ENCODE measurements around the gene NCF2.
"Not testable (repeated sequence)": the region's sequence is repeated elsewhere in the genome, so short reads cannot be mapped to it uniquely, and the experiment has no call there.

The NCF2 gene, protein sequence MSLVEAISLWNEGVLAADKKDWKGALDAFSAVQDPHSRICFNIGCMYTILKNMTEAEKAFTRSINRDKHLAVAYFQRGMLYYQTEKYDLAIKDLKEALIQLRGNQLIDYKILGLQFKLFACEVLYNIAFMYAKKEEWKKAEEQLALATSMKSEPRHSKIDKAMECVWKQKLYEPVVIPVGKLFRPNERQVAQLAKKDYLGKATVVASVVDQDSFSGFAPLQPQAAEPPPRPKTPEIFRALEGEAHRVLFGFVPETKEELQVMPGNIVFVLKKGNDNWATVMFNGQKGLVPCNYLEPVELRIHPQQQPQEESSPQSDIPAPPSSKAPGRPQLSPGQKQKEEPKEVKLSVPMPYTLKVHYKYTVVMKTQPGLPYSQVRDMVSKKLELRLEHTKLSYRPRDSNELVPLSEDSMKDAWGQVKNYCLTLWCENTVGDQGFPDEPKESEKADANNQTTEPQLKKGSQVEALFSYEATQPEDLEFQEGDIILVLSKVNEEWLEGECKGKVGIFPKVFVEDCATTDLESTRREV

GRCh38 chr1:183590244-183591191 lies at the start of gene NCF2:
NCF2 (minus strand) TSS chr1:183590459; CDS start chr1:183590329, 130 bp downstream.
- peak; percentile 37 for DNase-seq (ENCODE audit: low spot score)

DNA sequence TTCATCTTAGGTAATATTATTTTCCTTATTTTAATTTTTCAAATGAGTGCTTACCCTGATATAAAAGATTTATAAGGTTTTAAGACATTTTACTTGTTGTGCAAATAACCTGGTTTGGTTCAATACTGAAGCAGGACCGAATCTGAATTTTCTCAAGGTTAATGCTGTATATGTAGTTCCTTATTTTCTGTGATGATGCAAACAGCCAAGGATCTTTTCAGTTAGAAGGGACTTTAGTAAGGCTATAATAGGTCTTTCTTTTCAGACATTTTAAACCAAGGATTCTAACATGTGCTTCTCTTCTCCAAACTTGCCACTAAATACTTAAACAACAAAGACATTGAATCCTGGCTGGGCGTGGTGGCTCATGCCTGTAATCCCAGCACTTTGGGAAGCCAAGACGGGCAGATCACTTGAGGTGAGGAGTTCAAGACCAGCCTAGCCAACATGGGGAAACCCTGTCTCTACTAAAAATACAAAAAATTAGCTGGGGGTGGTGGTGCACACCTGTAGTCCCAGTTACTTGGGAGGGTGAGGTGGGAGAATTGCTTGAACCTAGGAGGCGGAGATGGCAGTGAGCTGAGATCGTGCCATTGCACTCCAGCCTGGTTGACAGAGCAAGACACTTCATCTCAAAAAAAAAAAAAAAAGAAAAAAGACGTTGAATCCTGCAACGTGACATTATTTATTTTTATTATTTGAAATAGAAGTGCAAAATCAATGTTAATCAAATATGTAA lies 48.6 kb upstream of the NCF2 start:
- no peak for DNase-seq (ENCODE audit: low spot score)

- DNase-seq (ENCODE audit: low spot score): no peak
Observed at GRCh38 chr1:183636783-183637182, 46.5 kb upstream of the NCF2 start.

DNA sequence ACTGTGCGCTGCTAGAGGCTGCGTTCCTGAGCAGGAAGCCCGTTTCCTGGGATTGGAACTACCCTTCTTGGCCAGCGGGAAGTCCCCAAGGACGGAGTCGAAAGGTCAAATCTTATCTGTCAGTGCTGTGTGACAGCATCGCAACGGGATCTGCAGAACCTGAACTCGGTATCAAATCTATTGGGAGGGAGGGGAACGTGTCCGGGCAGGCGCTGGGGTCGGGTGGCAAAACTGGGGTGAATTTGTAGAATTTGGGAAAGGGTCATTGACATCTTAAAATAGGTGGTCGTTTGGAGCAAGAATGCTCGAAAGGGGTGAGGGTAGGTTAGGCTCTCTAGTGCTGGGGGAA lies 46.0 kb upstream of the NCF2 start:
- DNase-seq (ENCODE audit: low spot score): no peak

DNA sequence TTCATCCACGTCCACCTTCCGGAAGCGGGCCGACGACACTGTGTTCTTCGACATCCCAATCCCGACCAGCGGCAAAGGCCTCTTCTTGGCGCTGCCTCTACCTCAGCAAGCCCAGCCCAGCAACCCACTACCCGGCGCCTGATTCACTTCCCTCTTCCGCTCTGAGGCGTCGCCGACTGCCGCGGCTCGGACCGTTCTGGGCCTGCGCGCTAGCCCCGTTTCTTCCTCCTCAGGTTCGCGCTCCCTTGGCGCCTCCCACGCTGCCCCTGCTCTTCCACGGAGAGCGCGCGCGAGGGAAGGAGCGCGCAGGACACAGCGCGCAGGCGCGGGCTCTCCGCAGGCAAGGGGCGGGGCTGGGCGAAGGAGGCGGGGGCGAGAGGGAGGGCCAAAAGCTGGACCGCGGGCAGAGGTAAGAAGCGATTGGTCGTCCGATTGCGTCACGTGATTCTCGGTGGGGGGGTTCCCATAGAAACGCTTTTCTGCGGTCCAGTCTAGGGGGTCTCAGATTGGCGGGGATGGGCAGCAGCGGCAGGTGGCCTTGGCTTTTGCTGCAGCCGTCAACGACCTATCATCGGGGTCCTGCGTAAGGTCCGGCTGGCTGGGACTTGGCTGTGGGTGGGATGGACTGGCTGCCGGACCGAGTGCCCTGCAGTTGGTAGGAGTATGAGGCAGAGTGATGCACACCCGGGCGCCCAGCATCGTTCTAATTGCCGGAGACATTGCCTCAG lies 45.5 kb upstream of the NCF2 start, which contains the start of gene ARPC5:
TSS of gene ARPC5 (minus strand) at position 178 of the 728 bp plus-strand sequence. CDS start at position 54, 124 bp downstream.
- peak; percentile 97 for DNase-seq (ENCODE audit: low spot score)

GRCh38 chr1:183635099-183635605 lies 44.9 kb upstream of the NCF2 start:
- DNase-seq (ENCODE audit: low spot score): no peak

GRCh38 chr1:183634429-183635065 lies 44.3 kb upstream of the NCF2 start:
- DNase-seq (ENCODE audit: low spot score): no peak

DNA sequence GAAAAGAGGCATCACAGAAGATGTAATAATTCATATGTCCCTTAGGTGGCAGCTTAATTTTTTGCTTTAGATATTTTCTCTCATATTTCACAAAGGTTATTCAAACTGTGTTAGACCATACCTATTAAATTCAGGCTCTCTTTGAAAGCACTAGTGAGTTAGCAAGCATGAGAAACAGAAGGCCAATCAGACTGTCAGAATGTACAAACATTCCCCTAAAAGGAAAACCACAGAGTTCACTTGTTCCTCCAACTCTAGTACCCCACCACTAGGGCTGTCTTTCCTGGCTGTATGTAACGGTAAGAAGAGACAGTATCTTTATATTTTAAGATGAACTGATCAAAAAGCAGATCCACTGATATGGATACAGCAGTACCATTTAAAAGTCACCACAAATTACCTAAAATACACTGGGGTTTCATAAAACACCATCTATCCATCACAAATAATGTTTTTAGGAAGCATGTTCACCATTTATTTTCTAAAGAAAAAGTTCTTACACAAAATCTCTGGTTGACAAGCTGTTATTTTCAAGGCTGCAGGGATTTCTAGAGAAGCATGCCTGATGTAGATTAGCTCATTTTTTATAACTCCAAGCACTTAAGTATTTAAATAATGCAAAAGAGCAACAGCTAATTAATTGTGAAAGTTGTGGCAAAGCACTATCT lies 43.6 kb upstream of the NCF2 start:
- peak; percentile 59 for DNase-seq (ENCODE audit: low spot score)

GRCh38 chr1:183632964-183633363 lies 42.7 kb upstream of the NCF2 start:
- DNase-seq (ENCODE audit: low spot score): no peak

GRCh38 chr1:183632114-183632513 lies 41.9 kb upstream of the NCF2 start:
- no peak for DNase-seq (ENCODE audit: low spot score)

DNA sequence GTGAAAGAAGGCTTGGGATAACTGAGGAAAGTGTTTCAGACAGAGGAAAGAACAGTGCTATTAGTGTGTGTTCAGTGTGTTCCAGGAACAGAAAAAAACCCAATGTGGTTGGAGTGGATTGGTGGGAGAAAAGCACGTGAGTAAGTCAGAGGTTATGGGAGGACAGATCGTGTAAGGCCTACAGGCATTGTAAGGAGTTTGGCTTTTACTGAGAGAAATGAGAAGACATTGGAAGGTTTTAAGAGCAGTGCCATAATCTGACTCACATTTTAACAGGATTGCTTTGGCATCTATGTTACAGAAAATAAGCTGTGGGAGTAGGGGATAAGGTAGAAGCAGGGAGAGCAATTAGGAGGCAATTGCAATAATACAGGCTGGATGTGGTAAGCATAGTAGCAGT lies 40.5 kb upstream of the NCF2 start:
- DNase-seq (ENCODE audit: low spot score): no peak

DNA sequence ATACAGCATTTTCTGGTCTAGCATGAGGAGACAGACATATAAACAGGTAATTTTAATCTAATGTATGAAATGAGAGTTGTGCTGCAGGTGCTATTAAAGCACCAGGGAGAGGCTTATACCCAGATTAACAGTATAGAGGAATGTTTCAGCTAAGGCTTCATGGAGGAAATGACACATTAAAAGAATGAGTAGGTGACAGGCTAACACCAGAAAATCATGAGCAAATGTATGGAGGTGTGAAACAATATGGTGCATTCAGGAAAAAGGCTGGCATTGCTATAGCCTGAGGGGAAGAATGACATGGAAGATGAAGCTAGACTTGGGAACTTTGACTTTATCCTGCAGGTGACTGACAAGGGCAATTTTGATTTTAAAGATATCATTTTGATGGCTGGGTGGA lies 38.3 kb upstream of the NCF2 start:
- DNase-seq (ENCODE audit: low spot score): no peak

DNA sequence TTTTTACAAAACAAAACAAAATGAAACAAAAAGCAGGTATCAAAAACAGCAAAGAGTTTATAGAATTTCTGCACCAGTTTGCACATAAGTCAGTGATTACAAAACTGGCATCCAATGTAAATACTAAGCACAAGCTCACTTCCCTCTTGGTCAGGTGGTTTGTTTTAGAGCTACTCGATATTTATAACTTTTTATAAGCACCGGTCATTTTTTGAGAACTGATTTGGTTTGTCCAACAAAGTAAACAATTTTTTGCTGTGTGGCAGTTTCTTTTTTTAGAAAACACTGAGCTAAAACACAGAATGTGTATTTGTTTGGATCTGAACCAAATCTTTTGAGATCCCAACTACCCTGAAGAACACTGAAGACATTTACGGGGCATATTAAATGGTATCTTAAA lies 36.0 kb upstream of the NCF2 start:
- not testable (repeated sequence) for DNase-seq (ENCODE audit: low spot score)

GRCh38 chr1:183622884-183623785 lies 32.9 kb upstream of the NCF2 start:
- DNase-seq (ENCODE audit: low spot score): peak; percentile 78

GRCh38 chr1:183622013-183622412 lies 31.8 kb upstream of the NCF2 start:
- no peak for DNase-seq (ENCODE audit: low spot score)

GRCh38 chr1:183620311-183620710 lies 30.1 kb upstream of the NCF2 start:
- no peak for DNase-seq (ENCODE audit: low spot score)

- DNase-seq (ENCODE audit: low spot score): no peak
Observed at GRCh38 chr1:183619781-183620180, 29.5 kb upstream of the NCF2 start.

GRCh38 chr1:183618202-183618601 lies 27.9 kb upstream of the NCF2 start:
- DNase-seq (ENCODE audit: low spot score): not testable (repeated sequence)

DNA sequence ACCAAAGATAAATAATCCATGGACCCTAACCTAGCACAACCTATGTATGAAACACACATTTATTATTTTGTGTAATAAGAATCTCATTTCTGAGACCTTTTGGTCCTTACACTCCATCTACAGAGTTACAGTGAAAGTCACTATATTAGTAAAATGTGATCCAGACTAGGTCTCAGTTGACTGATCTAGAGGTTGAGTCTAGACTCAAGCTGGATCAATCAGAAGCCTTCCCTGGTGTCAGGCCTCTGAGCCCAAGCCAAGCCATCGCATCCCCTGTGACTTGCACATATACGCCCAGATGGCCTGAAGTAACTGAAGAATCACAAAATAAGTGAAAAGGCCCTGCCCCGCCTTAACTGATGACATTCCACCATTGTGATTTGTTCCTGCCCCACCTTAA lies 22.7 kb upstream of the NCF2 start:
- DNase-seq (ENCODE audit: low spot score): peak; percentile 55
